RKO (cell line): ENCODE results near the gene GARIN5B.

Experiments used
- DNase-seq: peaks from one replicate; pipeline ENCODE4 v3.0.0-alpha.2; 2016; ENCODE audit warnings: low spot score

GARIN5B gene

GRCh38 chr19:55348317-55349034 is 14.6 kb downstream of the GARIN5B start:
- no peak for DNase-seq

DNA sequence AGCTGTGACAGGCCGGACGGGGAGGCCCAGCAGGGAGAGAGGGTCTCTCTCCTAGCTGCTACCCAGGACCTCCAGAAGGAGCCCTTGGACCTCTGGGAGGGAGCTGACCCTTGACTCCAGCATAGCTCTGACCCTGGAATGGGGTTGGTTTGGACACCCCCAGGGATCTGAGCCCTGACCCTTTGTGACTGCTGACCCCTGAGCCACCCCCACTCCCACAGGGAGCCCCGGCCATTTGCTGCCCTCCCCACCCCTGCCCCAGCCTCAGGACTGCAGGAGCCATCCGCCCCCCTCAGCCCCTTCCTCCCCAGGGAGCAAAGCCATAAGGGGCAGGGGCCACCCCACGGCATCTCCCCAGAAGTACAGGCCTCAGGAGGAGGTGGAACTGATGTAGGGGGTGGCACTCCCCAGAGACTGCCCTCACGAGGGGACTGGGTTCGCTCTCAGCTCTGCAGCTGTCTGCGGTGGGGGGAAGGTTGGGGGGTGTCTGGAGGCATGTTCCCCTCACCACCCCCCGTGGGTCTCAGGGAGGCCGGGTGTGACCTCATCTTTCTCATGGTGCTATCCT is 15.5 kb downstream of the GARIN5B start:
- no peak for DNase-seq

DNA sequence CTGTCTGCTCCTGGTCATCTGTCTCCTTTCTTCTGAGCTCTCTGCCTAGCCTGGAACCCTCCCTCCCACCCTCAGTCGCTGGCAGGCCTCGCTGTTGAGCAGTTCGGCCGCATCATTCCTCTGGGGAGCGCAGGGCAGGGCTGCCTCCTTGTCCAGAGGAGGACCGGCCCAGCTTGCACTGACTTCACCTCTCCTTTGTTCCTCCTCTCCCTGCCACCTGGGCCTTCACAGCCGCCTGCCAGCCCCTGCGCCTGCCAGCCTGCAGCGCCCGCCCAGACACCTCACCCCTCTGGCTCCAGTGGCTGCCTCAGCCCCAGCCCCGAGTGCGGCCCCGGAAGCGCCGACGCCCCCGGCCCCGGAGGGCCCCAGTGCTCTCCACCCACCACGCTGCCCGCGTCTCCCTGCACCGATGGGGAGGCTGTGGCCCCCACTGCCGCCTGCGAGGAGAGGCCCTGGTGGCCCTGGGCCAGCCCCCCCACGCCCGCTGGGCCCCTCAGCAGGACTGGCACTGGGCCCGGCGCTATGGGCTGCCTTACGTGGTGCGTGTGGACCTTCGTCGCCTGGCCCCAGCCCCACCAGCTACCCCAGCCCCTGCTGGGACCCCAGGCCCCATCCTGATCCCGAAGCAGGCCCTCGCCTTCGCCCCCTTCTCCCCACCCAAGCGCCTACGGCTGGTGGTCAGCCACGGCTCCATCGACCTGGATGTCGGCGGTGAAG is 16.2 kb downstream of the GARIN5B start:
- no peak for DNase-seq

DNA sequence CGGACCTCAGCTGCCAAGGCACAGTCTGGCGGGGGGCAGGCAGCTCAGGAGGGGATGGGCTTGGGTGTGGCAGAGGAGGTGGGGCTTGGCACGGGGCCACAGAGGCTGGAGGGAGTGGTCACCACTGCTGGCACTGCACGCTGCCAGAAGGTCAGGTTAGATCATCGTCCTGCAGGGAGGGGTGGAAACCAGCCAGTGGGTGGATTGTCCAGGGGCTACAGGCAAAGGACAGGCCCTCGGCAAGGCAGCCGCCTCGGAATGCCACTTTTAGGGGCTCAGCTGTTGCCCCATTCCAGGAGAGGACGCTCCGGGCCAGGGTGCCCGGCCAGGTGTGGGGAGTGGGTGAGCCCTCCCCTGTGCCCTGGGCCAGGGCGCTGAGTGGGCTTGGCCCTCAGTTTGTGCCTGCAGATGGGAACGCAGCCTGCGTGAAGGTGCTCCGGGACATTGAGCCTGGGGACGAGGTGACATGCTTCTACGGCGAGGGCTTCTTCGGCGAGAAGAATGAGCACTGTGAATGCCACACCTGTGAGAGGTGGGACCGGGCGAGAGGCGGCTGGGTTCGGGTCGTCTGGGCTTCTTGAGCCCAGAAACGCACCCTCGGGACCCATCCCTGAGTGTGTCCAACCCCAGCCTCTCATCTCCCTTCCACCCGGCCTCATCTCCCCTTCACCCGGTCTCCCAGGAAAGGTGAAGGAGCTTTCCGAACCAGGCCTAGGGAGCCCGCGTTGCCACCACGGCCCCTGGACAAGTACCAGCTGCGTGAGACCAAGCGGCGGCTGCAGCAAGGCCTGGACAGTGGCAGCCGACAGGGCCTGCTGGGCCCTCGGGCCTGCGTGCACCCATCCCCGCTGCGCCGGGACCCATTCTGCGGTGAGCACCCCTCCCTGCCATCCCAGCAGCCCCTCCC is 17.0 kb downstream of the GARIN5B start:
- no peak for DNase-seq

GRCh38 chr19:55345101-55345817 is 17.8 kb downstream of the GARIN5B start:
- DNase-seq, result no peak

DNA sequence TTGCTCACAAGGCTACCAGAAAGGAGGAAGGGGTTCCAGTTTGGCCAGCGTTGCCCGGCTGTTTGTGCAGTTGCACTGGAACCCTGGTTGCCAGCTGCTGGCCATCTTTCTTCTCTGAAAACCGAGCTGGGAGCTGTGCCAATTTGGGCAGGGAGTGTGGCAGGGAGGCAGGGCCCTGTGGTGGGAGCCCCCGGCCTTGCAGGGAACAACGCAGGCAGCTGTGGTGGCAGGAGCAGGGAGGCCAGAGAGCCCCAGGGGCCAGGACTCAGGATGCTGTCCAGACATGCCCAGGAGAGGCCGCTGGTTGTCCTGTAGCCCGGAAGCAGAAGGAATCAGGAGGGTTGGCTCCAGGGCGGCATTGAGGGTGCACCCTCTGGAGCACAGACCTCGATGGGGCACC is 18.6 kb downstream of the GARIN5B start:
- no peak for DNase-seq

DNA sequence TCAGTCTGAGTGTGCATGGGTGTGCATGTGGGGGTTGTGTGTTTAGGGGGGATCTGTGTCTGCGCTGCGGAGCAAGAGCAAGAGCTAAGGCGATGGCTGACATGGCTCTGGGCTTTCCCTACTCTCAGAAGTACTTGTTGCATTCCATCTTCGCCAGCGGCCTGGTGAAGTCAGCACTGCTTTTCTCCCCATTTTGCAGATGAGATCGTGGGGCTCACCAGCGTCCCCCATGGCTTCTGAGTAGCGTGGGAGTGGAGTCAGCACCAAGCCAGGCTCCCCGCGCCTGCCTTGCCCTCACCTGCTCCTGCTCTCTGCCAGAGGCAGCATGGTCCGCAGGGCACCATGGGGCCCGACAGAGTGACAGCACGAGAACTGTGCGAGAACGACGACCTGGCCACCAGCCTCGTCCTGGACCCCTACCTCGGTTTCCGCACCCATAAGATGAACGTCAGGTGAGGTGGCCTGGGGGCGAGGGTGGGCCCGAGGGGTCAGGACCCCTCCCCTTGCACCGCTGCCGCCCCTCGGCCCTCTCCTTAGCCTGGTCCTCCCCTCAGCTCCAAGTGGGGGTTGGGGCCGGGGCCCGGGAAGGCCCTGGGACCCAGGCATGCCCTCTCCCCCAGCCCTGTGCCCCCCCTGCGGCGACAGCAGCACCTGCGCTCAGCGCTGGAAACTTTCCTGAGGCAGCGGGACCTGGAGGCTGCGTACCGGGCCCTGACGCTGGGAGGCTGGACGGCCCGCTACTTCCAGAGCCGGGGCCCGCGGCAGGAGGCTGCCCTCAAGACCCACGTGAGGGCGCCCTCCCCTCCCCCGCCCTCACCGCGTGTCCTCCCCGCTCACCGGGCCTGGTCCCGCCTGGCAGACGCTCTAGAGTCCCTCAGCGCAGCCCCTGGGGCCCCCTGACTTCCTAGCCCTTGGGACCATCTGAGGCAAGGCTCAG is 21.2 kb downstream of the GARIN5B start:
- no peak for DNase-seq

GRCh38 chr19:55341171-55341588 is 21.9 kb downstream of the GARIN5B start:
- DNase-seq, result peak; percentile 72

- DNase-seq, result peak; percentile 24
These were observed 22.3 kb downstream of the GARIN5B start for GRCh38 chr19:55340784-55341147.

DNA sequence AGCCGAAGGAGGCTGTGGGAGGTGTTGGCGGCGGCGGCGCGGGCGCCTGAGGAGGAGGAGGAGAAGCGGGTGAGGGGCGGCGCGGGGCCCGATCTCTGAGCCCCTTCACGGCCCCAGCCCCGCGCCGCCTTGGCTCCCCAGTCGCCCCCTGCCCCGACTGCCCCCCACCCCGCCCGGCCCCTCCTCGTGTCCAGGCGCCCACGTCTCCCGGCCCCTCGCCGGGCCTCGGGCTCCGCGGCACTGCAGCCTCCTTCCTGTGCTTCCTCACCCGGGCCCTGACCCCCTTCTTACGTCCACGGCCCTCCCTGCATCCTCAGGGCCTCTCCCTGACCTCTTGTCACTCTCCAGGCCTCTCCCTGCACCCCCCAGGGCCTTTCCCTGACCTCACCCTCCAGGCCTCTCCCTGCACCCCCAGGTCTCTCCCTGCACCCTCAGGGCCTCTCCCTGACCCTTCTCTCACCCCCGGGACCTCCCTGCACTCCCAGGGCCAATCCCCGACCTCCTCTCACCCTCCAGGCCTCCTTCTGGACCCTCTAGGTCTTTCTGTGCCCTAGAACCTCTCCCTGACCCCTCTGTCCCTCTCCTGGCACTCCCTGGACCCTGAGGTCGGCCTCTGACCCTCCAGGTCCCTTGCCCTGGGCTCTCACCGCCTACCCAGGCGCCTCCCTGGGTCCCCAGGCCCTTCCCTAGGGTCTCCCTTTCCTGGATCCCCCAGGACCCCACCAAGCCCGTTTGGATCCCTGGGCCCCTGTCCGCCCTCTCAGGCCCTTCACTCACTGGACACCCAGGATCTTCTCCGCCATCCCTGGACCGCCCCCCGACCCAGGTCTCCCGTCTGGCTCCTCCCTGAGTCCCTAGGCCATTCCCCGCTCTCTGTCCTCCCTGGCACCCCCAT is 22.9 kb downstream of the GARIN5B start:
- peak; percentile 54 for DNase-seq

- DNase-seq, result peak; percentile 100
These were observed 23.8 kb downstream of the GARIN5B start, which contains the start of gene KMT5C for GRCh38 chr19:55339105-55339888. TSS of gene KMT5C (plus strand) at chr19:55339876. CDS start at chr19:55341937, 2,061 bp downstream.

DNA sequence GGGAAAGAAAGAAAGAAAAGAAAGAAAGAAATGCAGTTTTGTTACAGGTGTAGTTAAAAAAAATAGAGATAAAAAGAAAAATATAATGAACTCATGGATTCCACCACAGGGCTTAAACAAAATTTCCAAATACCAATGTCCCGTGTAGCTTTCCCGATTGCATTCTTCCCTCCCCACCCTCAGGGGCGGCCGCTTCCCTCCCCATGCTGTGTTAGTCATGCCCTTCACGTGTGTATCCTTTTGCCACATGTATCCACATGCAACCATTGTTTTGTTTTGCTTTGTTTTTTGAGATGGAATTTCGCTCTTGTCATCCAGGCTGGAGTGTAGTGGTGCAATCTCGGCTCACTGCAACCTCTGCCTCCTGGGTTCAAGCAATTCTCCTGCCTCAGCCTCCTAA is 27.0 kb downstream of the GARIN5B start:
- DNase-seq, result no peak

- no peak for DNase-seq
These were observed 29.2 kb downstream of the GARIN5B start for GRCh38 chr19:55333870-55334269.

GRCh38 chr19:55329791-55330190 is 33.3 kb downstream of the GARIN5B start:
- DNase-seq, result peak; percentile 52

- peak; percentile 44 for DNase-seq
These were observed 34.2 kb downstream of the GARIN5B start for GRCh38 chr19:55328774-55329318.

DNA sequence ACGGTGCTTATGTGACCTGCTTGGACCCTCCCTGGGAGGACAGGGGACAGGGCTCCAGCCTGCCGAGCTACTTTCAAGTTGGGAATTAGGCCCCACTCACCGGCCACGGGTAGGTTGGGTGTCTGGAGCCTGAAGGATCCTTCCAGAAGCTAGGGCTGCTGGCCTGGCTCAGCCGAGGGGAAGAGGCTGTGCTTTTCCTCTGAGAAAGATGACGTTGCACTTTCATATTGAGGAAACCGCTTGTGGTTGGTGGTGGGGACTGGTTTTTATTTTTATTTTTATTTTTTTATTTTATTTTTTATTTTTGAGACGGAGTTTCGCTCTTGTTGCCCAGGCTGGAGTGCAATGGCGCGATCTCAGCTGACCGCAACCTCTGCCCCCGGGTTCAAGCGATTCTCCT is 37.9 kb downstream of the GARIN5B start, which contains the start of gene TMEM150B:
TSS of gene TMEM150B (minus strand) at position 170 of the 400 bp plus-strand sequence. CDS start 4,305 bp downstream, outside the sequence.
- DNase-seq, result no peak

DNA sequence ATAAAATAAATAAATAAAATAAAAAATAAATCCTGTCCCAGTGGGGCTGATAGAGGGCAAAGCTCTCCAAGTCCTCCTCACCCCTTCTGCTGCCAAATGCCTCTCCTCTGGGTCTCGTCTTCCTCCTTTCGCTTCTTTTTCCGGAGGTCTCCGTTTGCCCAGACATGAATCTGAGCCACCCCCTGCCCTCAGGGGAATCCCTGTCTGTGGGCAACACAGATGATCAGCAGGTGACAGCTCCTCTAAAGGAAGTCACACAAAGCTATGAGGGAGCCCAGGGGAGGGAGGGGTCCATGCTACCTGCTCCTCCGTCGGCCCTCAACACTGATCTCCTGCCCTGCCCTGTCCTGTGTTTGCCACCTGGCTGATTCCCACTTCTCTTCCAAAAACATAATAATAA is 38.4 kb downstream of the GARIN5B start:
- DNase-seq, result no peak
